GM21367 (cell line): ENCODE data around the gene BMPER.

Source experiments
- ATAC-seq: cut with Tn5 transposase; IDR thresholded peaks from one replicate; pipeline ENCODE4 v1.9.1; 2021; ENCODE audit not compliant: unreplicated experiment

Gene BMPER

GRCh38 chr7:34086981-34087380, 181.6 kb downstream of the BMPER start:
- ATAC-seq, result no peak

DNA sequence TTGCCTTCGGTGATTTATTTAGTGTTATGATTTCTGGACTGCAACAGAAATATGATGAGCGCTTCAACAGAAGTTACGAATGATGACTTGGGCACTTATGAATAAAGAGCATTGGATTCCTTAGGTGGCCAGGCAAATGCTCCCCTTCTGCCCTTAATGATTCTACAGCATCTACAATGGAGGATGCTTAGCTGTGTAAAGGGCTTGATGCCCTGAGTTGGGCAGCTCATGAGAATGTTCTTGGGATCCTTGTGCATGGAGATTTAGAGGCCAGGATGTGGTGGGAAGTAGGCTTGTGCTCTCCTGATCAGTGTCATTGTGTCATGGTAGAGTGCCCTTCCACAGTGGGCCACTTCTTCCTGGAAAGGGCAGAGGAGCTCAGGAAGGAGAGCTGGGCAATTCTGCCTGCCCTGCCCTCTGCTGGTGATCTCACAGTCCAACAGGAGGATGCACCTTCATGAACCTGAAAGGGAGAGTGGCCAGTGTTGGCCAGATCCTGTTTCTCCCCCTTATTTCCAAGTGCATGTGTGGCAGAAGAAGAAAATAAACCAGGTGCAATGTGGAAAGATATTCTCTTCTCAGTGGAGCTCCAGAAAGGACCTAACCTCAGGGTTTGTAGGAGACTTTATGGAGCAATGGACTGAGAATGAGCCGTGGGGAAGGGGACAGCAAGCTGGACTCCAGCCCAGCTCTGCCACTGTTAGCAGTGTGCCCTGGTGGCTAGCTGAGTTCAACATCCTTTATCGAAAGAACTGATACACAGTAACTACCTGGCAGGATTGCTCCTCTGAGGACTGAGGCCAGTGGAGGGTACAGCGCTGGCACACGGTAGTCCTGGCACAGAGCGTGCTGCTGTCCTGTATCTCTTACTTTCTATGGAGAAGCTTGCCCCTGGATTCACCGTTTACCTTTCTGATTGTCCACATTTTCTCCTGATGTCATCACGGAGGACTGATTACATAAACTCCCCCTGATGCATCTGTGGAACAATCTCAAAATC, 182.9 kb downstream of the BMPER start:
- no peak for ATAC-seq

DNA sequence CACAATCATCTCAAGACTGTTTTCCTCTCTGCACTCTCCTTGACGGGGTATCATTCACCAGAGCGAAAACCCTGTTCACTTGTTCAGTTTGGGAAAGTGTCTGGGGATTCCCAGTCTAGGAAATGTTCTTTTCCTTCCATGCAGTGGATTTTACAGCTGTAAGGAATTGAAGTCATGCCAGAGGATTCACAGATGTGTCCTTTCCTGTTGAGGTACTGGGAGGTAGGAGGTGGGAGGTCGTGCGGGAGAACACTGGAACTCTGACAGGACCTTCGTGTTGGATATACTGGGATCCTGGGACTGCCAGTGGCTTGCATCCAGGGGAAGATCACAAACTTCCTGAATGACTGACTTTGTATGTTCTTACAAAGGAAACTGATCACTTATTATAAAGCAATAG, 185.5 kb downstream of the BMPER start:
- ATAC-seq, result no peak

- no peak for ATAC-seq
Measured at GRCh38 chr7:34091321-34091917, 186.1 kb downstream of the BMPER start.

DNA sequence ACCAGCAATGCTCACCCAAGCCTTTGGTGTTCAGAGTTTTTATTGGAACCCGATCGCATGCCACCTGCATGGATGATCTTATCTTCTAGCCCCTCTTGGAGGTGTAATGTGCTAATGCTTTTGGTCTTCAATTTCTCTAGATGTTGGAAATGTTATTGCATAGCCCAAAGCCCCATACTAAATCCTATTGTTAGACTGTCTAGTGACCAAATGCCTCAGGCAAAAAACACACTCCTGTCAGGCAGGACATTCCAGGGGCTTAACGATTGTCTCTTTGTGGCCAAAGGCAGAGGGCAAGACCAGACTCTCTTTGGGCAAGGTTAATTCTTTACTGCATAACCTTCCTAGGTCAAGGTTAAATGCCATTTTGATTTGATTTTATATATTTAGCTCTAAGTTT, 187.9 kb downstream of the BMPER start:
- no peak for ATAC-seq

DNA sequence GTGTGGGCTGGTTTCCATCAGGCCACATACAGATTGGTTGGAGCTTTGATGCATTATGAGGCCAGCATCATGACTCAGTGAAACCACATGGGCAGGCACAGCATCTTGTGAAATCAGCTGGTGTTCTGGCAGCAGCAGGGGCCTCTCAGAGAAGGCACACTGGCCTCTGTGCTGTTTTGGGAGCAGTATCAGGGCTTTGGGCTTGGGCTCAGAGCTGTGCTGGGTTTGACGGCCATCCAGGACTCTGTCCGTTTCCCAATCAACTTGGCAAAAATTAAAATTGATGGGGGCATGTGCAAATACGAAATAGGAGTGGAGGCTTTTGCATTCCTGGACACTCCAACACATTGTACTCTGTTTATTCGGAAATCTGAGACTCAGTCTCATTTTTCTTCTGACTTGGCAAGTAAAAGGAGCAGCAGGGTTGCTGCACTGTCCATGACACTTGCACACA, 190.9 kb downstream of the BMPER start:
- no peak for ATAC-seq

DNA sequence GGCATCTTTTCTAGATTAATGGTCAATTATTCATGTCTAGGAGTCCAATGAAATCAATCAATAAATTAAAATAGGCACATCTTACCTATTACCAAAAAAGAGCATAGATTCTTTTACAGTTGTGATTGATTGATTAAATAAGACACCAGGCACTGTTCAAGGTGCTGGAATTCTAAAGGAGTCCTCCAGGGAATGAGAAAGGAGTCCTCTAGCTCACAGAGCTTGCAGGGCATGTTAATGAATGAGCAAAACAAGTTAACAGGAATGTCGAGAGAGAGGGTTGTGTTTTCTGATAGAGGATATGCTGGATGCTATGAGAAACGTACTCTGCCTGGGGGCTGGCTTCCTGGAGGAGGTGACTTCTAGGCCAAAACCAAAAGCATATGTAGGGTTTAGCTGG, 191.4 kb downstream of the BMPER start:
- no peak for ATAC-seq

DNA sequence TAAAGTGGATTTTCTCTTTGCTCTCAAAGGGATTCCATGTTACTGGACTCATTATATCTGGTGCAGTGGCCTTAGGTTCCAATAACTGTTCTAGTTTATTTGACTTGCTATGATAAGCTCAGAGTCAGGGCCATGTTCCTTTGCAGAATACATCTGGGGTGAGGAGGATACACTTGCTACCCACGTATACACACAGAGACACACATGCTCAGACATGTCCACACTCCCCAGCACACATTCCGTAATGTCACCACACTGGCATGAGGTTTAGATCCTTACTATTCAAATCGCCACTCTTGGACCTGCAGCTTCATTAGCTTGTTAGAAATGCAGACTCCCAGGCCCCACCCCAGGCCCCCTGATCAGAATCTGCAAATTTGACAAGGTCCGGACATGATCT, 195.3 kb downstream of the BMPER start:
- no peak for ATAC-seq

- ATAC-seq, result no peak
Measured at GRCh38 chr7:34104115-34104514, 198.8 kb downstream of the BMPER start.

- no peak for ATAC-seq
Measured at GRCh38 chr7:34104992-34105391, 199.7 kb downstream of the BMPER start.

DNA sequence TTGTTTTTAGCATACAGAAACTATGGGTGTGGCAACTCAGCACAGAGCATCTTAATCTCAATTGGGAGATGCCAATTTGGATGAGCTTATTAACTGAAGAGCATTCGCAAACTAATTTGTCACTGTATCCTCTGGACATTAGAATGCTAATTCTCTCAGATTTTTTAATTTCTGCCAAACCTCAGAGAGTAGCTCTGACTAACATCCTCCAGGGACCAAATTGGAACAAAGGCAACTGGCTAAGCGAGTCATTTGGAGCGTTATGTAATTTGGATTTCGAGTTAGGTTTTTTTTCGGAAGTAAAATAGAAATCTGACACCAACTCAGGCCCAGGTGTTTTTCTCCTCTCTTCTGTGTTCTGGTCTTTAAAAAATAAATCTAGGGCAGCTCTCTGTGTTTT, 201.9 kb downstream of the BMPER start:
- no peak for ATAC-seq

DNA sequence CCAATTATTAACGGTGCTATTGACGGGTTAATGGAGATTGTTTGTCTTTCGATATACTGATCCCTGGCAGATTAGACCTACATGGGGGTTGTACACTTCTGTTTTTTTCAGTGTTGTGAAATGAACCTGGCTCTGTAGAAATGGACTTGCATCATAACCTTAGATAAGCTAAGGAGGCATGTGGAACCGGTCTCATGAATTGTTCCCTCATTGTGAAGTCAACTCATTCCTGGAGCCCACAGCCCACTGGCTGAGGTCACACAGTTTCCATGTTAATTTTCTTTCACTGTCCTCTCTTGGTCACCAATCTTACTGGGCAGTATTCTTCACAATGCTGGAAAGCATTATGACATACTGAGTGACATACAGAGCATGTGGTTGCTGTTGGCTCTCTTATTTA, 202.8 kb downstream of the BMPER start:
- no peak for ATAC-seq

- ATAC-seq, result no peak
Measured at GRCh38 chr7:34109936-34110780, 204.8 kb downstream of the BMPER start.

DNA sequence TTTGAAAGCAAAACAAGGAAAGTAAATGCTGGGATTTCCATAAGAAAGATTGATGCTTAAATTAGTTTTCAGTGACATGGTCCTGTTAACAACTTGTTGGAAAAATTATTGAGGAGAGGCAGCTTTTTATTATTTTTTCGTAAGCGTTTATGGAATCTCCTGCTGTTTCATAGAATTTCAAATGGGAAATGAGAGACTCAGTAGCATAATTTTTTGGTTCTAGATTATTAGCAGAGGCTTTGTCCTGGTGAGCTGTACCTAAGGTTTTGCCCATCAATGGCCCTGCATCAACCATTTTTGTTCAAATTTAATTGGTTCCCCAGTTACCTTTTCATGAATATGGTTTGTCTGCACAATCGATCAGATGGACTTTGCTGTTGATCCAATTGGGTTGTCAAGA, 205.7 kb downstream of the BMPER start:
- no peak for ATAC-seq

- no peak for ATAC-seq
Measured at GRCh38 chr7:34115503-34115902, 210.2 kb downstream of the BMPER start.

DNA sequence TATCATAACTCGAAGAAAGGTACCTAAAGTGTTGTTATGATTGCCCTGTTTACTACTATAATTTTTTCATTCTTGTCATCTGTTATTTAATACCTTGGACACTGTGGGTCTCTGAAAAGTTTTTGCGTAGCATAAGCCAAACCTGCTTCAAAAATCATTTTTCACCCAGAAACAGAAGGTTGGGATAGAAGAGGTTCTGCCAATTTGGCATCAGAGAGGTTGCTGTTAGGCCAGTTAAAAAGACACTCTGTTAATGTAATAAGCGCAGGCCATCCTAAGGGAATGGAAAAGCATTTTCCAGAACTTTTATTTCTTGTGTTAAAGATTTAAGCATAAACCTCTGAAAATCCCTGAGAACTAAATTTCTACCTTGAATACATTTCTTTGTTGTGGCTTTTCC, 212.2 kb downstream of the BMPER start:
- ATAC-seq, result no peak

DNA sequence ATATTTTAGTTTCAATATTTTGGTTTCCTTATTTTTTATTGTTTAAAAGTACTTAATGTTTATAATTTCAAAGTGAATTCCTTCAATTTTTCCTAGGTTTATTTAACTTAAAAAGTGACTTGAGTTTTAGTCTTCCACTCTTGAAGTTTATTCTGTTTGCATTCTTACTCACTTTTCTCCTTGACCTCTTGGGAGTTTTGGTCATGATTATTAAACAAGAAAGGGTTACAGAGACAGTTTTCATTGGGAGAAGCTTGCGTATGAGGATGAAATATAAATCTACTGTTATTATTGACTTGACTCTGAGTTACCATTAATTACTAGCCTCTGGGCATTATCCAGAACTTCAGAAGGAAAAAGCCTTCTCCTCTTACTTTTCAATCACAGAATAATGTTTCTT, 216.0 kb downstream of the BMPER start:
- no peak for ATAC-seq

DNA sequence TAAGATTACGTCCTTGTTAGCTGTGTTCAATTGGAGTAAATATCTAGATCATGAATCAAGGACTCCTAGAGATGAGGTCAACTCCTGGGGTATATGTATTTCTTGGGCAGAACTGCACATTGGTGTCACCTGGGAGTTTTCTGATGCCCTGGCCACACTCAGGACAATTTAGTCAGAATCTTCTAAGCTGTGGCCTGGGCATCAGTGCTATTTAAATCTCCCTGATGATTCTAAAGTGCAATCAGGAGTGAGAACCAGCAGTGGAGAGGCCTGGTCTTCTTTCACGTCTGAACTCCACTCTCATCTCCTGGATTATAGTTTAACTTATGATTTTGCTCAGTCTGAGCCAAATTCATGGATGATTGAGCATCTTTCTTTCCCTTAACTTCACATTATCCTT, 218.0 kb downstream of the BMPER start:
- ATAC-seq, result no peak

GRCh38 chr7:34124765-34125164, 219.4 kb downstream of the BMPER start:
- ATAC-seq, result no peak

GRCh38 chr7:34128762-34129161, 223.4 kb downstream of the BMPER start:
- no peak for ATAC-seq

- ATAC-seq, result no peak
Measured at GRCh38 chr7:34130558-34131295, 225.4 kb downstream of the BMPER start.
